Right kidney (tissue), 1 donor: ENCODE data around the gene PGM1.
A peak's percentile ranks its signal among the peaks of the same experiment; 100 is the strongest.

Source experiments
- DNase-seq: peaks from one replicate; pipeline ENCODE4 v3.0.0-alpha.2; 2016

PGM1 gene

GRCh38 chr1:63632110-63632509, 38.9 kb downstream of the PGM1 start:
- no peak for DNase-seq

GRCh38 chr1:63633281-63633680, 40.1 kb downstream of the PGM1 start:
- DNase-seq = no peak

DNA sequence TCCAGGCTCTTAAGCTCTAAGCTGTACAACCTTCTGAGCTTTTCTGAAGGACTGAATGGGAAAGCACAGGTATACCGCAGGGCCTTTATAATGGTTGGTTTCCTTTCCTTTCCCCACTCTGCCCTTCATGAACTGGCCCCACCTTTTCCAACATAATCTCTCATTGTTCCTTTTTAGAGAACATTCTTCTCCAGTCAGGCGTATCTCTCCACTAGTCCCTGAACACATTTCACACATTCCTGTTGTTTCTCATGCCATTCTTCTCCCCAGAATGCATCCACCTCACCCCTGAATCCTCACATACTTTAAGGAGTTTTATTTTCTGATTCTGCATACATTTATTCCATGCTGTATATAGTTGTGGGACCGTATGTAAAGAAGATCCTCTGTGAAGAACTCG, 41.3 kb downstream of the PGM1 start:
- no peak for DNase-seq

DNA sequence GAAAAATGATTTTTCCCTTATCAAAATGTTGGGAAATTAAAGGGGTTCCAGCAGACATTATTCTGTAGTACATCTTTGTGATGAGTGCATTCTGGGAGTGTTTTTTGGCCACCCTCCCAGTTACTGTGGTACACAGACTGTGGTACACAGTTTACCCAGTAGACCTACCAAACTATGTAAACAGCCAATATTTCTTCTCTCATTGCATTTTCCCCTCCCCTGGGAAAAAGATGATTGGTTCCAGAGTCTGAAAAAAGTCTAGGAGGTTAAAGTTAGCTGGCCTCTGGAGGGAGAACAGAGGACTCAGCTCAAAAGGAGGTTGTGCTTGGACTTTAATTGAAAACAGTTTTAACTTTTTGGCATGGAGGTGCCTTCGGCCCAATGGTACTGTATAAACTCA, 42.5 kb downstream of the PGM1 start:
- DNase-seq = no peak

- no peak for DNase-seq
These were observed 43.2 kb downstream of the PGM1 start for GRCh38 chr1:63636192-63637105.

DNA sequence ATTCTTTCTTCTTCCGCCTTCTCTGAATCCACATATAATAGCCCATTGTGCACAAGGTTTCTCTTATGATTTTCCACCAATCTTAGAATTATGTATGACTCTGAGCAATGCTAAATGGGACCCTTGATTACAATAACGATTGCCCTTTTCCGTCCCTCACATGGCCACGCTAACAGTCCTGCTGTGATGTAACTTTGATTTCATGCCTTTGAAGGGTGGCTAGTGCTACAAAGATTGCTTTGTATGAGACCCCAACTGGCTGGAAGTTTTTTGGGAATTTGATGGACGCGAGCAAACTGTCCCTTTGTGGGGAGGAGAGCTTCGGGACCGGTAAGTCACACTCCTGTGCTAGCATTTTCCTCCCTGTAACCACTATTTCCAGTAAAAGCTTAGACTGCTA, 45.3 kb downstream of the PGM1 start:
- DNase-seq = peak; percentile 27

- no peak for DNase-seq
These were observed 45.7 kb downstream of the PGM1 start for GRCh38 chr1:63638875-63639274.

DNA sequence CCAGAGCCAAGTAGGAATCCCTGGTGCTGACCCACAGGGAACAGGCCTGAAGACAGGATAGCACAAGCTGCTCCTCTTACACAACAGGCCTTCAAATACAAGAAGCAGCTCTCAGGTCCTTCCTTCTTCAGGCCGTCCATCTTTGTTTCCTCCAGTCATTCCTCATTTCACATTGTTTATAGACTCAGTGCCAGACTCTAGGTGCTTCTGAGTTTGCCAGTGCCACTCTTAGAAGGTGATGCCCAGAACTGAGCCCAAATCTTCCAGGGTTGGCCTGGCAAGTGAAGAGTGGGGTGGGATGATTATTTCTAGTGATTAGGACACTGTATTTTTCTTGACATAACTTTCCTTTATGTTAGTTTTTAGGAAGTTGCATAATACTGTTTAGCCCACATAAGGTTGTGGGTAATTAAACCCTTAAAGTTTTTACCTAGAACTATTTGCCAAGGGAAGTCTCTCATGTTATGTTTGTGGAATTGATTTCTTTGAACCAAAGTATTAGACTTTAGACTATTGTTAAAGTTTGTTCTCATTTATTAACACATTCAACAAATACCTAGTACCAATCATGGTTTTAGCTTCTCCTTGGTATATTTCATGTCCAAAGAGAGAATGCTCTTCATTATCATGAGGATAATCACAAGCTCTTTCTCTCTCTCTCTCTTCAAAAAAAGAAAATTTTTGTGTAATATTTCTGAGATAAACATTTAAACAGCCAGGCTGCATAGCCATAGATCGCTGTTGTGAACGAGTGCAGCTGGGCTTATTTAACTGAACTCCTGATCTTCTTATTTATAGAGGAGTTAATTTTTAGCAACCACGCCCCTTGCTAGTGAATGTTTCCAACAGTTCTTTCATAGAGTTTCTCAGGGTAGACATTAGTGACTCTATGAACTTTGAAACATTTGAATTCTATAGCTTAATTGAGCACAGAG, 47.7 kb downstream of the PGM1 start:
- DNase-seq = no peak

- no peak for DNase-seq
These were observed 48.4 kb downstream of the PGM1 start for GRCh38 chr1:63641615-63642014.

GRCh38 chr1:63642901-63643300, 49.7 kb downstream of the PGM1 start:
- DNase-seq = no peak

- DNase-seq = no peak
These were observed 50.3 kb downstream of the PGM1 start for GRCh38 chr1:63643517-63643916.

DNA sequence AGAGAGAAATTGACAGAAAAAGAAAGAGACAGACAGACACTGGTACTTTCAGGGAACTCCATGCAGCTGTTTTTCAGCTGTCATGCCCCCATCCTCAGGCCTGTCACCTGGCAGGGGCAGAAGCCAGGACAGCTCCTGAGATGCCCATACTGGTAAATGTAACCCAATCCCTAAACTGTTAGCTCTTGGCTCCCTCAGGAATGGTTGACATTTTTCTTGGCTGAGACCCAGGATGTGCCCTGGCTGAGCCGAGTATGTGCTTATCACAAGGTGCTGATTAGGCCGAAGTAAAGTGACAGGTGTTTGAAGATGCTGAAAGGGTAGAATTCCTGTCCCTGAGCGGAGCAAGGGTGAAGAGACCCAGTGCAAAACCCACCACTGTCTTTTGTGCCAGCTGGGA, 50.7 kb downstream of the PGM1 start:
- no peak for DNase-seq

DNA sequence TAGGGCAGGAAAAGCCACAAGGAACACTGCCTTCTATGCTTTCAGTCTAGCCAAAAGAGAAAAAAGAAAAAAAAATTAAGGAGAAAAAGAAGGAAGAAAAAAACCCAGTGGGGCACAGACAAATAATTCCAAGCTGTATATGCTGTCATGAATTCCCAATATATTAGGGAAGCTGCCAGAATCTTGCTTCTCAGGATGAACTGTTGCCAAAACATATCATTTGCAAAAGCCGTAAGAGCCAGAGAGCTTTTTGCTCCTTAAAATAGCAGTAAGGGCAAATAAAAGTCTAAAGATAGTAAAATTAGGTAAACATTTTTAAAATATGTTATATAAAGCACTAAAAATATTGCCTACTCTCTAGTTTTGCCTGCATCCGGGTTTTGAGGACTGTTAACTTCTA, 52.1 kb downstream of the PGM1 start:
- DNase-seq = no peak

DNA sequence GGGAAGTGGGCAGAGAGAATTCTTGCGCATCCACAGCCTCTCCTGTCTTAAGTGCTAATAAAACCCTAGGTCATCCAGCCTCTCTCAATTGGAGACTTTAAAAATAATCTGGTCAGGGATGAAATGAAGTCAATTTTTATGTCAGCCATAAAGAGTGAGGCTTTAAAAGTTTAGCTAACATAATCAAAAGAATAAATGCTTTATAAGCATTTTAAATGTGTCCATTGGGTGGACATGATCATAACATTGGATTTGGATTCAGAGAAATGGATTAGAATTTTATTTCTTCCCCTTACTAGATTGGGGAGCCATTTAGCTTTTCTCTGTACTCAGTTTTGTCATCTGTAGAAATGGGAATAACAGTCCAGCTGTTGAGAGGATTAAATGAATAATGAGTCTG, 55.5 kb downstream of the PGM1 start:
- no peak for DNase-seq

- DNase-seq = no peak
These were observed 58.0 kb downstream of the PGM1 start for GRCh38 chr1:63651161-63651701.

GRCh38 chr1:63653976-63654375, 60.8 kb downstream of the PGM1 start:
- DNase-seq = no peak

DNA sequence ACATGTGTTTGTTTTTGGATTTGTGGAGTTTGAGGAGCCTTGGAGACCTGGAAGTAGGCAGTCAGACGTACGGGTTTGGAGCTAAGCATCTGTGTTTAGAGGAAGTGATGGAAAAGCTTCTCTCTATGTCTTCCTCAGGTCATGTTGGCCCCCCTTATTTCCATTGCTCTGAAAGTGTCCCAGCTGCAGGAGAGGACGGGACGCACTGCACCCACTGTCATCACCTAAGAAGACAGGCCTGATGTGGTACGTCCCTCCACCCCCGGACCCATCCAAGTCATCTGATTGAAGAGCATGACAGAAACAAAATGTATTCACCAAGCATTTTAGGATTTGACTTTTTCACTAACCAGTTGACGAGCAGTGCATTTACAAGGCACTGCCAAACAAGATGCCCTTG, 66.2 kb downstream of the PGM1 start:
- no peak for DNase-seq

DNA sequence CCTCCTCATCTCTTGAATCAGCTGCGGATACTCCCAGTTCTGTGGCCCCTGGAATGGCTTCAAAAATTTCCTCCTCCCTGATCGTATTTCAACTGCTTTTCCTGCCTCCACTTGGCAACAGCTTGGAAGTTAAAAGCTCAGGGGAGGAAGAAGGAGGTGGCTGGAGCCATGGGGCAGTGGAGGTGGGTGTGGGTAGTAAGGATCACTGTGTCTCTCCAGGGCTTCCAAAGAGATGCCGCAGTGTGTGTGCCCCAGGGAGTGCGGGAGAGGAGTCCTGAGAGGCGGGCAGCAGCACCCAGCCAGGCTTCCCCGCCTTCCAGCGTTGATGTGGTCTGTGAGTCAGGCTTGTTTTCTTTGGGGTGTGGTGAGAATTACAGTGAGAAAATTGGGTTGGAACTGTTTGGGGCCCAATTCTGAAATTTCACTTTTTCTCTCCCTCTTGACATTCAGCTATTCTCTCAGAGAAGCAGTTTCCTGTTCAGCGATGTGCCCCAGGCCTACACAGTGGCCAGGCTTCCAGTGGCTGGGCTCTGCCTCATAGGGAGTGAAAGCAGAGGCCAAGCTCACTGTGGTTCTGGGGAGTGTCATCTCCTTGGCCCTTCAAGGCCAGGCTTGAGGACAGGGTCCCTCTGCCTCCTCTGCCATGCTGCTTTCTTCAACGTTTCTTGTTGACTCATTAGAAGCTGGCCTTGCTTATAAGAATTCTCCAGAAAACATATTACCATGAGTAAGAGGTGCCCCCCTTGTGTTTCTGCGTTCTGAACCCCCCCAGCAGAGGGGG, 69.0 kb downstream of the PGM1 start:
- no peak for DNase-seq

GRCh38 chr1:63662841-63663240, 69.6 kb downstream of the PGM1 start:
- no peak for DNase-seq

DNA sequence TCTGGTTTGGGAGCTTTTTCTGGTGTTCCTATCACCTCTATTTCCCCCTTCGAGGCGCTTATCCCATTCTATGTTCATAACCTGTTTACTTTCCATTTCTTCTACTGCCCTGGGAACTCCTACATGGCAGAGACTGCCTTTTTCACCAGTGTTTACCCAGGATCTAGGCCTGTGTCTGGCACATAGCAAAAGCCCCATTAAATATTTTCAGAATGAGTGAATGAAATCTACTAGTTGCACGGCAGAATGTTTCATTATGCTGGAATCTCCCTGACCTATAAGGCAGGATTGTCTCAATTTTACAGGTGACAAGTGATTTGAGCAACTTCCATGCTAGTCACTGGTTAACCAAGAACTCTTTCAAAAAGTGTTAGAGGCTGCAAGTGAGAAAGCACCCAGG, 70.1 kb downstream of the PGM1 start:
- no peak for DNase-seq

- no peak for DNase-seq
These were observed 70.7 kb downstream of the PGM1 start for GRCh38 chr1:63663873-63664272.

DNA sequence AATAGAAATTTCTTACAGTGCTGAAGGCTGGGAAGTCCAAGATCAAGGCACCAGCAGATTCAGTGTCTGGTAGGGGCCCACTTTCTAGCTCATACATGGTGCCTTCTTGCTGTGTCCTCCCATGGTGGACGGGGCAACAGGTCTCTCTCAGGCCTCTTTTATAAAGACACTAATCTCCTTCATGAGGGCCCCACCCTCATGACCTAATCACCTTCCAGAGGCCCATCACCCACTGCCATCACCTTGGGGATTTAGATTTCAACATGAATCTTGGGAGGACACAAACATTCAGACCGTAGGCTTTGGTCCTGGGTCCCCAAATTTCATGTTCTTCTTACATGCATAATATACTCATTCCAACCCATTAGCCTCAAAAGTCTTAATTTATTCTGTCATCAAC, 71.5 kb downstream of the PGM1 start:
- DNase-seq = no peak
